GM21825 (cell line): ENCODE data around the gene MXI1.
"Not testable (repeated sequence)": the region's sequence is repeated elsewhere in the genome, so short reads cannot be mapped to it uniquely, and the experiment has no call there.

Experiments used
- ATAC-seq: cut with Tn5 transposase; IDR thresholded peaks from one replicate; pipeline ENCODE4 v1.9.1; 2021; ENCODE audit warnings: mild to moderate bottlenecking, moderate library complexity; ENCODE audit not compliant: unreplicated experiment

The MXI1 gene

DNA sequence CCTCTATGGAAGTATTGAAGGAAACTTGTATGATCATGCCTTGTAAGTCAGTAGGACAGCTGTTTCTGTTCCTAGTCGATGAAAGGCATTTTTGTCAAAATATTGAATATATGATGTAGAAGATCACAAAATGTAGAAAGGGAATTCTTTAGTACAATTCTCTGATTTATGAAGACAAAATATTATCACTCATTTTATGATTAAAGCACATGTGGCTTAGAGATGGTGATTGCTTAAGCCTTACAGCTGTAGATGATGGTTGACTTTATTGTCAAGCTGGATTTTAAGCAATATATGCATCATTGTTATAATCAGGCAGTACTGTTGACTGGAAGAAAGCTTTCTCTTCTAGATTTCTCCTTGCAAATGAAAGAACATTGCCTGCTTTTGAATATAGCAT lies 26.4 kb downstream of the MXI1 start:
- ATAC-seq: no peak

DNA sequence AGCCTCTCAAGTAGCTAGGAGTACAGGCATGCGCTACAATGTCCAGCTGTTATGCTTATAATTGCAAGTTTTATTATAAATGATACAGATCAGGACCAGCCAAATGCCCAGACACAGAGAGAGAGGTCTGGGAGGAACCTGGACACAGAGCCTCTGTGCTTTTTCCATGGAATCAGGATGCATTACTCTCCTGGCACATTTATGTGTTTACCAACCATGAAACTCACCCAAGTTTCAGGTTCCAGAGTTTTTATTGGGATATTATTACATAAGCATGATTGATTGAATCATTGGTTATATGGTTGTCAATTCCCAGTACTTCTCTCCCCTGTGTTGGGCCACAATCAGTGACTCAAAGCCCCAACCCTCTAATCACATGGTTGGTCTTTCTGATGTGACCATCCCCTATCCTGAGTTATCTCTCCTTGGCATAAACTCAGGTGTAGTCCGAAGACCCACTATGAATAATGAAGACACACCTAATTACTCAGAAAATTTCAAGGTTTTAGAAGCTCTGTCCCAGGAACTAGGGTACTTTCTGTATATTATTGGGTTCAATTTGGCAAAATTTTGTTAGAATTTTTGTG lies 30.6 kb downstream of the MXI1 start:
- ATAC-seq: no peak

DNA sequence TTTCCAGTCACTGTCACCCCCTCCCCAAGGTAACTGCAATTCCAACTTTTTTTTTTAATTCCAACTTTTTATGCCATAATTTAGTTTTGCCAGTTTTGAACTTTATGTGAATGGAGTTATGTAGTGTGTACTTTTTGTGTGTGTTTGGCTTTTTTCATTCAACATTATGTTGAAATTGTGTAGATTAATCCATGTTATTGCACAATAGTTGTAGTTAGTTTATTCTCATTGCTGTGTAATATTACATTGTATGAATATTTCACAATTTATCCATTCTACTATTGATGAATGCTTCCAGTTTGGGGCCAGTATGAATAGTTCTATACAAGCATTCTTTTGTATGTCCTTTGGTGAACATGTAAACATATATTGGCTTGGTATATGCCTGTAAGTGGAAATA lies 32.5 kb downstream of the MXI1 start:
- ATAC-seq: no peak

DNA sequence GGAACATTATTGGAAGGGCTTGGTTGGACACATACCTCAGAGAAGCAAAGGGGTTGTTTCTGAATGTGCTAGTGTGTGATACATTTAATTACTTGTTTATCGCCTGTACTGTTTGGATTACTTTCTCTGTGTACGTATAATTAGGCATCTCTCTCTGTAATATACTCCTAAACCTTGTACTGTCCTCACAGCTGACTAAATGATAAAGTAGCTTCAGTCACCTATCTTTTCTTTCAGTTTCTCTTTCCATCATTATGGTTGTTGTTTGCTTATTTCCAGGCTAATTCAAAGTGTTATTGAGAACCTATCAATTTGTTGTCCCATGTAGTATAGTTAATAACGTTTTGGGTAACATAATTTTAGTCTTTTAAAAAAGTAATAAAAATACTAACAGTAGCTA lies 34.0 kb downstream of the MXI1 start:
- peak; percentile 64 for ATAC-seq

DNA sequence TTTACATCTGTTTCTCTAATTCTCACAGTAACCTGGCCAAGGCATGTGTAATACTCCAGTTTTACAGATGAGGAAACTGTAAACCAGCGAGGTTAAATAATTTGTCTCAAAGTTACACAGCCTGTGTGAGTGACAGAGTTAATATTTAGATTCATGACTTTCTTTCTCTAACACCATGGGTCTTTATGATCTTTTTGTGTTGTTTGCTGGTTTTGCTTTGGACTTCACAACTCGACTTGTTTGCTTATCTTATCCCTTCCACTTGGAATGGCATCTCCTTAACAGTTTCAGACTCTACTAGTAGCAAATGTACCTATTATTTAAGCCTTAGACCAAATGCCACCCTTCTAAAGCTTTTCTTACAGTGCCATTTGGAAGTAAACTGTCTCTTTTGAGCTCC lies 34.4 kb downstream of the MXI1 start:
- peak; percentile 14 for ATAC-seq

DNA sequence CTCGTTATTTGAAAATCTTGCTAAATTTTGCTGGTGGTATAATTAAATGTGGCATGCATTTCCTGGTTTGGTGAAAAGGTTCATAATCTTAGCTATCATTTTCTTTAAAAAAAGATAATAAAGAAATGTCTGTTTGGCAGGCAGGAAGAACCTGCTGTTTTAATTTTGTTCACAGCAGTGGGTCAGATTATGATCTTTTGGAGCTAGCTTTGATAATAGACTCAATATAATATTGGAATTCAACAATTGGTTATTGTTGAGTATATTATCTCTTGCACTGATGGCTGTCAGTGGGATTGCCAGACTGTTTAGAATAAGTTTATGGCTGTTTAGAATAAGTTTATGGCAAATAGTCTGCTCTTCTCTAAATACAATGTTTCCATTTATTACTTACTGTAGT lies 35.1 kb downstream of the MXI1 start:
- ATAC-seq: no peak

DNA sequence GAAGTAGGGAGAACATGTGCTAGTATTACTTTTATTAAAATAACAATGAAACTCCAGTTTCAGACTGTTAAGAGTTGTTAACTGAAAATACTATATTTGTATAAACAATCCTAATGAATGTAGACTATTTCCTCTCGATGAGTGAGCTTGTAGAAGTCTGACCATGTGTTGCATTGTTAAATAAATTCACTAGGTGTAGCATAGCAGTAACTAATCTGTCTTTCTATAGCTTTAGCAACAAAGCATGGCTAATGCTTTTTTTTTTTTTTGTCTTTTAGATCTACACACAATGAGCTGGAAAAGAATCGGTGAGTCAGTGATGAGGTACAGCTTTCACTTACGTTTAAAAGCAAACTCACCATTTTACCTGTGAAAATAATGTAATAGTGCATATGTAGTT lies 37.1 kb downstream of the MXI1 start:
- no peak for ATAC-seq

DNA sequence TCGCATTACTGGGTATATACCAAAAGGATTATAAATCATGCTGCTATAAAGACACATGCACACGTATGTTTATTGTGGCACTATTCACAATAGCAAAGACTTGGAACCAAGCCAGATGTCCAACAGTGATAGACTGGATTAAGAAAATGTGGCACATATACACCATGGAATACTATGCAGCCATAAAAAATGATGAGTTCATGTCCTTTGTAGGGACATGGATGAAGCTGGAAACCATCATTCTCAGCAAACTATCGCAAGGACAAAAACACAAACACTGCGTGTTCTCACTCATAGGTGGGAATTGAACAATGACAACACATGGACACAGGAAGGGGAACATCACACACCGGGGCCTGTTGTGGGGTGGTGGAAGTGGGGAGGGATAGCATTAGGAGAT lies 40.4 kb downstream of the MXI1 start:
- not testable (repeated sequence) for ATAC-seq

DNA sequence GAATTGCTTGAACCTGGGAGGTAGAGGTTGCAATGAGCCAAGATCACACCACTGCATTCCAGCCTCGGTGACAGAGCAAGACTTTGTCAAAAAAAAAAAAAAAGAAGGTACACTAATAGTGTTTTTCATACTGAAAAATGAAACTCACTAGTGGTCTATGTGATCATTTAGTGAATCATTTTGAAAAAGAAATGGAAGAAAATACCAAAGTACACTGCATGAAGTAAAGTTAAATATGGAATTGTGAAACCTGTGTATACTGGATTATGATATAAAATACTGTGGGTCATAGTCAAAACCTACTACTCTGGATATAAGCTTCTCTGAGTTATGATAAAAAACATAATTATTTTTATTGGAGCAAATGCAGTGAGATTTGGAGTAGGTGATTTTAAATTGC lies 42.1 kb downstream of the MXI1 start:
- peak; percentile 59 for ATAC-seq

DNA sequence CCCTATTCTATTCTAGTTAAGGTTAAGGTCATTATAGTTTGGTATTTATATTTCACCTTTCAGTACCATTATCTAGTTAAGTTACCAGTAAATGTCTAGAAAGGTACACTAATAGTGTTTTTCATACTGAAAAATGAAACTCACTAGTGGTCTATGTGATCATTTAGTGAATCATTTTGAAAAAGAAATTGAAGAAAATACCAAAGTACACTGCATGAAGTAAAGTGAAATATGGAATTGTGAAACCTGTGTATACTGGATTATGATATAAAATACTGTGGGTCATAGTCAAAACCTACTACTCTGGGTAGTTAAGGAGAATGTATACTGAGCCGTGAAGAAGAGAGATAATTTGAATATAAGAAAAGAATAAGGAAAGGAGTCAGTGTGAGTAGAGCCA lies 44.0 kb downstream of the MXI1 start:
- ATAC-seq: peak; percentile 83

DNA sequence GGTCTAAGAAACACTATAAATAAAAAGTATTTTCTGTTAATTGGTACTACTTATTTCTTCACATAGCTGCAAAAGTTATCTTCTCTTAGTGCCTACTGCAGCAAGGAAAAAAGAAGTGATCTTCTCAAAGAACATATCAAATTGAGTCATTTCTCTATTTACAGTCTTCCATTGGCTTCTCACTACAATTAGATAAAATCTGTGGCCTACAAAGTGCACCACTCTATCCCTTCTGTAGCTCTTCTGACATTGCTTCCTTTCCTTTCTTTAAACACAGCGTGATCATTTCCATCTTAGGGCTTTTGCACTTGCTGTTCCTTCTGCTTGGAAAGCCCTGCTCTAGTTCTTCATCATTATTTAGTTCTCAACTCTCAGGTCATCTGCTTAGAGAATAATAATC lies 44.7 kb downstream of the MXI1 start:
- ATAC-seq: no peak

DNA sequence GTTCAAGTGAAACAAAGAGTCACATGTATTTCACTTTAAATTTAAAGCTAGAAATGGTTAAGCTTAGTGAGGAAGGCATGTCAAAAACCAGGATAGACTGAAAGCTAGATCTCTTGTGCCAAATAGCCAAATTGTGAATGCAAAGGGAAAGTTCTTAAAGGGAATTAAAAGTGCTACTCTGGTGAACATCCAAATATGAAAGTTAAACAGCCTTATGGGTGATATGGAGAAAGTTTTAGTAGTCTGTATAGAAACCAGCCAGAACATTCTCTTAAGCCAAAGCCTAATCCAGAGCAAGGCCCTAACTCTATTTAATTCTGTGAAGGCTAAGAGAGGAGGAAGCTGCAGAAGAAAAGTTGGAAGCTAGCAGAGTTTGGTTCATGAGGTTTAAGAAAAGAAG lies 47.1 kb downstream of the MXI1 start:
- ATAC-seq: no peak

DNA sequence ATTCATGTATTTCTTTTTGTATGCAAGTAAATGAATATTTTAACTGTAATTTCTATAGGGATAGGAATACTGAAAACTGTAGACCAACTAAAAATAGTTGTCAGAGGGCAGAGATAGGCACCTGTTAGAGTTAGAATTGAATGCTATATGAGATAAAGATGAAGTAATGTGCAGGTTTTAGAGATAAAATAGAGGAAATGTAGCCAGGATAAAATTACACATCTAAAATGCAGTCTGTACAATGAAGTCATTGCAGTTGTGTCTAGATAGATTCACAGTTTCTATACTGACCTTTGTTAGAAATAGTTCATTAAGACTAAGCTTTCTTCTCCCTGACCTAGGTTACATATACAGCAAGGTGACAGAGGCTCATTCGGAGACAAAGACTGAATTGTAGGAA lies 51.1 kb downstream of the MXI1 start:
- ATAC-seq: no peak

DNA sequence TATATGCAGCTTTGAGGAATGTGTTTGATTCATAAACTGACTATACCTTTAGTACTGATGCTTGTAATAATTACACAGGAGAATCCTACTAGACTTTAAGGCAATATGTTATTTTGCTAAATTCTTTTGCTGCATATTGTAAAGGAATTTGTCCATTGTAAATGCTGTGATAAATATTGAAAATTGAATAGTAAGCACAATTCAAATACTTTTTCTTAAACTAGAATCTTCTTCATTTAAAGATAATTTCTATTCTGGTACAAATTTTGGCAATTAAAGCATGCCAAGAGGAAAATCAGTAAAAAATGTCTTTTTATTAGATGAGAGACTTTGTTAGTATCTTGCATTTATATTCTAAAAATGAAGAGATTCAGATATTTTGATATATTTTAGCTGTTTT lies 51.9 kb downstream of the MXI1 start:
- no peak for ATAC-seq

DNA sequence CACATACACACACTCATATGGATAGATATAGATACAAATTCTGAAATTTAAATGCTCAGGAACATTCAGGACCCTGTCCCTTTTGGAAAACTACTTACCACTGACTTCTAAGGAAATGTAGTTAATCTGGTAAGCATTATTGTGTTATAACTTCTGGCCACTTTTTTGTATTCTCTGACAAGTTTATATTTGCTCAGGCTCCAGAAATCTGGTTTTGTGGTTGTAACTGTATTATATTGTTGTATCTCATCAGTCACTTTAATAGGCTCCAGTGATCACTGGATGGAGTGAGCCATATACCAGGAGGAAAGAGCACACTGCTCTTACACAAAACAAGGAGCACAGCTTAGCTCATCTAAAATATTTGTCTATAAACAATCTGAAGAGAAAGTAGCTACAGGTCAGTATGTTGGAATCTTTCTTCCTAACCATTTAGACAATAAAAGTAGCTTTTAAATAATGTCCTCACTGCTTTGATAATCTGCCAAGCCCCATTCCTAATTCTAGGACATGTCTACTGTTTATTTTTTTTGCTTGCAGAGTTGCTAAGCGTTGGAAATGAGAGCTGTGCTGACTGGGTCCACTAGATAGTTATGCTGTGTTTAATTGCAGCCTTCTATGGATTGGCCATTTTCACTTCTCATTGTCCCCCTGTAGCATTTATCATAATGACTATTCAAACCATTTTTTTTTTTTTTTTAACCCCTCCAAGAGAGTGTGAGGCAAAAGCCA lies 53.5 kb downstream of the MXI1 start:
- ATAC-seq: no peak

DNA sequence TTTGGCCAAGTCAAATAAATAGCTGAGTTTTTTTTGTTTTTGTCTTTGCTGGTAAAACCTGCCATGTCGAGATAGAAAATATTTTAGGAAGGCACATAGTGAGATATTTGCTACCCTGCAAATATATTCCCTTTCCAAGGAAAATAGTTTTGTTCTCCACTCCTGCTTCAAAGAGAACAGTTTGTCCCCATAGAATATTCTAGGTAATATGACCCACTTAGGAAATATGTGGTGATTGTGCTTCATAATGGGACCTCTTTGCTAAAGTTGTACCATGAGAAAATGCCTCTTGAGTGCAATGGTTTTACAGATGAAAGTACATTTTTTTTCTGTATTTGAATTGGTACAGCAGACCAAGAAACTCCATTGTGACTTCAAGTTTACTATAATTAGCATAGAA lies 55.8 kb downstream of the MXI1 start:
- no peak for ATAC-seq

DNA sequence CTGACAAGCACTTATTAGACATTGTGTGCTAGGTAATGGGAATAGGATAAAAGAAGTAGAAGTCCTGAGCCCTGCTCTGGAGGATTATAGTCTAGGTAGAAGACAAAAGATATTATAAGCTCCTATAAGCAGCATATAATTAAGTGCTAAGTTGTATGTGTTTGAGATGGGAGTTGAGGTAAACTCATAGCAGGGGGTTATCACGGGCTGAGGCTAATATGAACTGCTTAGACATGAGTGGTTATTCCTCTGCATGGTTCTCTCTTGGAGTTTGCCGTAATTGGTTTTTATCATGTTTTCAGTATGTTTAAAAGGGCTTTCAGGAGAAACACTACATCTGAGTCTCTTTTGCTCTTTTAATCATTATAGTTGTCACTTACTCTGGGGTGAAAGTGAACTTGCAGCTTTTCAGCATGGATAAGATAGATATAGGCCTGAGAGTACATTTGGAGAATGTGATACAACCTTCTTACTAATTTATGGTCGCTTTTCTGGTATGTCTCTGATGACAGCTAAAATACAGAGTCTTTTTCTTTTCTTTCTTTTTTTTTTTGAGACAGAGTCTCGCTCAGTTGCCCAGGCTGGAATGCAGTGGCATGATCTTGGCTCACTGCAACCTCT lies 58.3 kb downstream of the MXI1 start:
- ATAC-seq: no peak

DNA sequence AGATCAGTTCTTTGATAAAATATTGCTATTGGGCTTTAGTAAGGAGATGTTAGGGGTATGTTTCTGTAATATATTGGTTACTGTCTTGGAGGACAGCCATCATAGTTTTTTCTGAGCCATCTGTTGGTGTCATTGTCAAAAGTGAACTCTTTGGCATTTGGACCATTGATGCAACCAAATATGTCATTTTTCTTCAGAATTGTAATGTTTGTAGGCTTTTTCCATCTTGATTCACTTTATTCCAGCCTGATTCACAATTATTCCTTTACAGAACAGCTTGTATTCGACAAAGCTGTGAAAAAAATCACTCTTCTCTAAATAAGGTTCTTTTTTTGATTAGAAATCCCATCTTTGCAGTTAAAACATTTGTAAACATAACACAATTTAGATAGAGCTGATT lies 59.9 kb downstream of the MXI1 start:
- ATAC-seq: no peak

DNA sequence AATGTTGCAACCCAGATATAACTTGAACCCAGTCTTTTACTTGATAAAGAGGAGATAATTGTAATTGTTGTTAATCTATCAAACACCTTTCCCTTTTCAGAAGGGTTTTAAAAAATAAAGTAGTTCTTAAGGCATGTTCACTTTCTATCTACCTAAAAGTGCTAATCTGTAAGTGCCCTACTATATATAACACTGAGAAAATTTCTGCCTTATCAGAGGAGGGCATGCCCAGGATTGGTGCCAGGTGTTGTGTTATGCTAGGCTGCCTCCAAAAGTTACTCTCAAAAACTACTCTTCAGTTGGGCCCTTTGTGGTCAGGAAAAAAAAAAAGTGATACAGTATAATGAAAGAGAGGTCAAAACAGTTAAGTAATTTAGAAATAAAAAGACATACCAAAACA lies 61.0 kb downstream of the MXI1 start:
- ATAC-seq: no peak

DNA sequence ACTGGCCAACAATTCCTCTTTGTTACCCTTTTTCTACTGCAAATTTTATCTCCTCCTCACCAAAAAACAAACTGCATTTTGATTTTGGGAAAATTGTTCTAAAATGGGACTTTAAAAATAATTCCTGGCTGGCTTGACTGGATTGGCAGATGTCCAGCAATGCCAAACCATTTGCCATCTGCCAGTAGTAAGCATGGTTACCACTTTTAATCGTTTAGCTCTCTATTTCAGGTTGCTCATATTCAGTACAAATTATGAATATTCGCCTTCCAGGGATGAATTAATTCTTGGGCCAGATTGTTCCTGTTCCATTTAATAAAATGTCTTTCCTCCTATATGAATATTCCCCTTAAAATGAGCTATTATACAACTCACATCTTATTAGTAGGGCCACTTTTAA lies 61.6 kb downstream of the MXI1 start:
- ATAC-seq: no peak

DNA sequence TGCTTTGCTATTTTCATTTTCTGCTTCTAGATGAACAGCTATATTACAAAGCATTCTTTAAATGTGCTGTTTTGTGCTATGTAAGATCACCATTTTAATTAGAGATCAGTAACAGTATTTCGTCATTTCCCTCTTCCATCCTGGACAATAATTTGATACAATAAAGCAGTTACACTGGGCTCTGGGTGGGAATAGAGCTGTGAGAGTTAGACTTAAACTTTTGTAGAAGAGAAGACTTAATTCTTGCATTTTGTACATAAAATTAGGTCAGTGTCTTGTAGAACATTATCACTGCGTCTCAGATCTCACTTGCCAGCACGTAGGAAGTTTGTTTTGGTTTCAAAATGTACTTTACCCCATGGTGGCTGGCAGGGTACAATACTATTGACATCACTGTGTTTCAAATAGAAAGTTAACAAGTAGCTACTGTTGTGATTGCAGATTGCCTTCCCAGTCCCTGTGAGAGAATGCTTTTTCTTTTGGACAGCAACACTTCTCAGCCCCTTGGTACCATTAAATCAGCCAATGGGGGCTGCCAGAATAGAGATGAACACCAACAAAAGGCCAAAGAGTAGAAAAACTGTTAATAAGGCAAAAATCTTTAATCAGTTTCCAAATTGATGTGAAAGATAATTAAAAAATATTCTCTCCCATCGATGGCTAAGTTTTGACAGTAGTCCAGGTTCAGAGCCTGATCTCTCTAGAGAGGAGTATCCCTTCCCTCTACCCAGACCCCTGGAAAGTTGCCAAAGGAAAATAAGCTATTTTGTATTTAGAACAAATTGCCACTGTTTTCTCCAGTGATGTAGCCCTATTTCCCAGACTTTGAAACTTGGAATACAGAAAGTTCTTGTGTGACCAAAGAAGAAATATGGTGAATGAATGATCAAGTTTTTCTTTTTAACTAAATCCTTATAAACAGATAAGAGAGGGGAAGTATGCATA lies 62.2 kb downstream of the MXI1 start:
- peak; percentile 65 for ATAC-seq
